Amniotic stem cell (primary cell): ENCODE results near the gene DUSP23.
A peak's percentile ranks its signal among the peaks of the same experiment; 100 is the strongest.

Experiments
- DNase-seq: peaks from one replicate; lab custom pipeline; 2025; lab: John Stamatoyannopoulos, UW

The DUSP23 gene

DNA sequence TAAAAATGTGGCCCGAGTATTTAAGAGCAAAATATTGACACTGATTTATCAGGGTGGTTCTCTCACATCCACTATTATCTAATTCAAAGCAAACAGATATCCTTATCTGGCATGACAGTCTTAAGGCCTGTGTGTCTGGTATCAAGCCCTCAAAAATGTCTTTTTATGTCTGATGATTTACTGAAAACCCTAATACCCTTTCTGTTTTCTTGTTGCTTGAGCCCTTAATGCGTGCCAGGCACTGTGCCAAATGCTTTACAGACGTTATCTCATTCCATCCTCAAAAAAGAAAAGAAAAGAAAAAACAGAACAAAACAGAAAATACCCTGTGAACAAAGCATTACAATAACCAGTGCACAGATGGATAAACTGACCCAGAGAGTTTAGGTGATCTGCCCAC, 5.7 kb downstream of the DUSP23 start:
- no peak for DNase-seq

DNA sequence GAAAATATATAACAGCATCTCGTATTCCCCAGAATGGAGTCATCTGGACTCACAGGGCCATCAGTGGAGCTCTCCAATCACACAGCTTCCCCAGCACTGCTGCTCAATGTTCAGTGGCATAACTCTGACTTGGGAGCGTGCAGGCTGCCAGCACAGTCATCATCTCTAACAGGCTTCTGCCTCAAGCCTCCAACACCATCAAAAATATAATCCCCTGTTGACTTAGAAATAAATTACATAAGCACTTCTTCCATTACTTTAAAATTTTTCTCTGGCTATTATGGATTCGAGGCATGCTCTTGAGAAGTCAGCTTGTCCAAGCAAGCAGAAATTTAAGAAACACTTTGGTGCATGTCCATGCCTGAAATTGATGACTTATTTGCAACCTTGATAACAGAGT, 6.2 kb downstream of the DUSP23 start:
- no peak for DNase-seq

DNA sequence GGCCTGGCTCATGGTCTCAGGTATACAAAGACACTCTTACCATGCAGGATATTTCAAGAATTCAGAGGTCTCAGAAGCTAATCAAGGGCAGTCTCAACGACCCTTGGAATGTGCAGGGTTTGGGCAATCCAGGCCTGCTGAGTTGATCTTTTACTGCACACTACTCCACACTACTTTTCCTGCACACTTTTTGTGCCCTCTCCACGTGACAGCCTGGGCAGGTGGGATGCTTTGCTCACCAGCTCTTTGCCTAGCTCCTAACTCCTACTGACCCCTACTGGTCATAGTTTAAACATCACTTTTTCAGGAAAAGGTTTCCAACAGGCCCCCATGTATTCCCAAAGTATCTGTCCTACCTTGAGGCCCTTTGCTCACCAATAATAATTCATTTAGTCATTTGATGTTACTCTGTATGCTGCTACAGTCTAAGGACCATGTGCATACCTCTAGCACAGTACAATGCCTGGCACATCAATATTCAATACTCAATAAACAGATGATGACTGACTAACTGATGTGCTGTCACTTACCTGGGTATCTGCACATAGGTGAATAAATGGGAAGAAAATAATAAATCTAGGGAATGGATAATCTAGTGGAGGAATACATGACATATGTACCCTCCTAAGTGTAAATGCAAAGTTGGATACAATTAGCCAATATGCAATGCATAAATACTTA, 9.6 kb downstream of the DUSP23 start:
- no peak for DNase-seq

DNA sequence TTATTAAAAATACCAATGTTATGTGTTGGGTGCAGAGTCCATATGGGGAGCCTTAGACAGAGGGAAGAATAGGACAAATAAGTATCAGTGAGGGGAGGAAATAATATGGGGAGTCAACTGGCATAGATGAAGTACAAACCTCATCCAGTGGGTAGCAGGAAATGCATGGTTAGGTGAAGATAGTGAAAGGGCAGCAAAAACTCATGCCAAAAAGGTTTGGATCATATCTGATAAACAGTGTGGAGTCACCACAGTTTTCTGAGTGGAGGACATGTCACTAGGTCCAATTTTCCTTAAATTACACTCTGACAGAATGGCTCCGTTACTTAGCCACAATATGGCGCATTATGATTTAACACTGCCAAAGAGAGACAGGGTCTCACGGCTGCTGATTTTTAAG, 10.3 kb downstream of the DUSP23 start:
- DNase-seq, result no peak

DNA sequence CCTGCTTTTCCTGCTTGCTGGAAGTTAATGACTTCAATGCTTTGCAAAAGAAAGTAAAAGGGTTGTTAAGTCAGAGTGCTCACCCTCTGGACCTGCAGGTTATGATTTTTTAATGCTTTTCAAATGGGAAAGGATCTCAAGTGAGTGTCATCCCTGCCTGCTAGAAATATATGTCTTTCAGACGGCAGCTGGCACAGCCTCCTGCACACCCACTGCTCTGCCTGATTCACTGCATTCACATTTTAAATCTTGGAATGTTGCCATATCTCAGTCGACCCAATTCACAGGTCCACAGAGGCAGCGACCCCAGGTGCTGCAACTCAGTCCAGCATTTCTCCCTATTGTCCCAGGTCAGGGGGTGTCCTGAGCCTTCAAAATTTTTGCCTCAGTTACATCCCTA, 10.7 kb downstream of the DUSP23 start:
- DNase-seq, result no peak

DNA sequence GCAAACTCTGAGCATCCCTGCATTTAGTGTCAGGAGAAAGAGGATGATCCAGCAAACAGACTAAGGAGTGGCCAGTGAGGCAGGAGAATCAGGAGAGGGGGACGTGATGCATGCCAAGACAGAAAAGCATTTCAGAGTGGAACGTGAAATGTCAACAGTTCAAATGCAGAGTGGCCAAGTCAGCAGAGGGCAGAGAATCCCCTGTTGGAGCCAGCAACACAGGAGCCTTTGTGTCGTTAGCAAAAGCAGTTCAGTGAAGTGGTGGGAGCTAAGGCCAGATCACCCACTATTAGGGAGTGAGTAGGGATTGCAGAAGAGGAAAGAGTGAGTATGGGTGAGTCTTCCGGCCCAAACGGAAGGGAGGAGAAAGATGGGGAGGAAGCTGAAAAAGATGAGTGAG, 14.8 kb downstream of the DUSP23 start:
- no peak for DNase-seq

DNA sequence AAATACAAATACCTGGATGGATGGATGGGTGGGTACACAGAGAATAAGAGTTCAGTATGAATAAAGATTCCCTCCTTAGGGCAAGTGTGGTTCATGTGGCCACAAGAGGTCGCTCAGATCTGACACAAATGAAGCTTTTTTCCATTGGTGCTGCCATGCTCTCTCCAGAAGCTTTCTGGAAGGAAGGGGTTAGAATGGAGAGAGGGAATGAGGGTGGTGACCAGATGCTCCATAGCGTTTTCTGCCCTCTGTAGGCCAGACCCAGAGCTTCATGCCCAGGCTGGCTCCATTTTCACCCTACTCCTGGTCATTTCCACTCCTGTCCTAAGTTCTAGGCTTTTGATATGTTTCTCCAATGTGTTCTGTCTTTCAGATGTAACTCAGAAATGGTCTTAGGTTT, 18.1 kb downstream of the DUSP23 start:
- peak; percentile 82 for DNase-seq

DNA sequence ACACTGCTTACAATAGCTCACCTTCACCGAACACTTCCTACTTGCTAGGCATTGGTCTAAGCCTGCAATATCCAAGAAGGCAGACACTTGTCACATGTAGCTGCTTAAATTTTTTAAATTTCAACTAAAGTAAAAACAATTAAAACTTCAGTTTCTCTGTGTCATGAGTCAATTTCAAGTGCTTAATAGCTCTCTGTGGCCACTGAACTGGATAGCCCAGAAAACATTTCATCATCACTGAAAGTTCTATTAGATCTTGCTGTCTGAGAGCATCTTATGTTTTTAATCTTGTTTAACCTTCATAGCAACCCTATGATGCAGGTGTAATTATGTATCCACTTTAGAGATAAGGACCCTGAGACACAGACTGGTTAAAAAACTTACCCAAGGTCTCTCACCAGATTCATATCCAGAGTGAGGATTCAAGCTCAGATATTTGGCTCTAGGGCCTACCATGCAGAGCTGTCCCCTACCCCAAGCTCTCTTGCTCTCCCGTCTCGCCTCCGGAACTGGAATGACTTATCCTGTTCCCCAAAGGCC, 18.8 kb downstream of the DUSP23 start:
- DNase-seq, result no peak

DNA sequence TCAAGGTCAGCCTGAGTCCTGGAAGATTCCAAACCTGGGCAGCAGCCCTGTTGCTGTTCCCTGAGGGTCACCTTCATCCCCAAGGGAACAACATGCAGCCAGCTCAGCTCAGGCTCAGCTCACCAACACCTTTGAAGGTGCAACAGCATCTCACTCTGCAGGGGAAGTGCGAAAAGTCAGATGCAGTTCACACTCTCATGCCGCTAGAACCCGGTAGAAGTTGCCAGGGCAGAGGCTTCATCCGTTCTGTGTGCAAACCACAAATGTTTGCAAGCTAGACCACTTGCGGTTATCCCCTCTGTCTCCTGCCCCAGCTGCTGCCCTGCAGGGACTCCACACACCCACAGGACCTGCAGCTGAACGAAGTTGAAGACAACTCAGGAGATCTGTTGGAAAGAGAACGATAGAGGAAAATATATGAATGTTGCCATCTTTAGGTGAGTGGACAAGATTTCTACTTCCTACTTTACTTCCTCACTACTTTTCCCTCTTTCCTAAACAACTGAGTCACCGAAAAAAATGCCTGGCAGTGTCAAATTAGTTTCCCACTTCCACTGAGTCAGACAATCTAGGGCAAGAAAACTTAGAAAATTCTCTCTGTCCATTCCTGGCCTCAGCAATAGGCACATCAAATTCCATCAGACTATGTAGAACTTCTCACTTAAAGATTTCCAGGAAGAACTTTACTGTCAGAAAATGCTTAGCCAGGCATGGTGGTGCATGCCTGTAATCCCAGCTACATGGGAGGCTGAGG, 19.6 kb downstream of the DUSP23 start:
- no peak for DNase-seq

DNA sequence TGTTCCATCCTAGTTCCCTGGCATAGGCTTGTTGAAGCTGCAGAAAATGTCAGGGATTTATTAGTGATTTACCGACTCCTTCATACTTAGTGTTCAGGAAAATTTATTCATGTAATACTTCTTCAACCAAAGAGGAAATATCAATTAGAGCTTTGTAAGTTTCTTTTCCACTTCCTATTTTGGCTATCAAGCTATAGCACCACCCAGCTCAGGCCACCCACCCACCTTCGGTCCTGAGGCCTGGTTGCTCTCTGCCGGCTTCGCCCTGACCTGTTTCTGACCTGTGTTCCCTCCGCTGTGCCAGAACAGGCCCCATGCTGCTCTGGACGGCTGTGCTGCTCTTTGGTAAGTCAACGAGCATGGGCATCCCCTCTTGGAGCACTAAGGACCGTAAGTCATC, 21.3 kb downstream of the DUSP23 start, which contains the start of gene FCRL6:
Gene FCRL6, plus strand, starts transcription at position 250 of the 400 bp plus-strand sequence. Its CDS starts 65 bp downstream, at position 315.
- DNase-seq, result no peak

DNA sequence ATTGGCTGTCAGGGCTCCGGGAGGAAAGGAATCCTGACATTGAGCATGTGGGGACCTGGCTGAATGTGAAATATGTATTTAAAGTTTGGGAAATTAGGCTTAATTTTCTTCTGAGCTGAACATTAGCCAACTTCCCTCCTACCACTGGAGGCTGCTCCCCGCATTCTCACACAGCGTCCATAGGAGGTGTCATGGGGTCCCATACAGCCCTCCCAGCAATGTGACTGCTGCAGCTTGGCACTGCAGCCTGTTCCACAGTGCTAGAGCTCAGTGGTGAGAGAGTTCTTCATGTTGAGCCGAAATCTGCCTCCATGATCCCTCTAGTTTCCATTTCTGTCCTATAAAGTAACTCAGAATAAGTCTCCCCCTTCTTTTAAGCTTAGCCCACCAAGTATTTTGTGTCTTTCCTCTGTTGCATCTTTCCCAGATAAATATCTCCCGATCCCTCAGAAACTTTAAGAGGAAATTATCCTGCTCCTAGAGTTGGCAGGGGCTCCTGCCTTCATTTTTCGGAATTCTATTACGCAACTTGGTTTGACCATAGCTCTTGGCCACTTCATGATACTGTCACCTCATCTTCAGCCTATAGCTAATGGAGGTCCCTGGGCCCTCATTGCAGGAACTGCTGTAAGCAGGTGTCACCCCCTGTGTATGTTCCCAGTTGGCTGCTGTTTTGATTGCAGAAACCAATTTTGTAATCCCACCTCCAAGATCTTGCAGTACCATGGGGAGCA, 23.4 kb downstream of the DUSP23 start:
- DNase-seq, result no peak

DNA sequence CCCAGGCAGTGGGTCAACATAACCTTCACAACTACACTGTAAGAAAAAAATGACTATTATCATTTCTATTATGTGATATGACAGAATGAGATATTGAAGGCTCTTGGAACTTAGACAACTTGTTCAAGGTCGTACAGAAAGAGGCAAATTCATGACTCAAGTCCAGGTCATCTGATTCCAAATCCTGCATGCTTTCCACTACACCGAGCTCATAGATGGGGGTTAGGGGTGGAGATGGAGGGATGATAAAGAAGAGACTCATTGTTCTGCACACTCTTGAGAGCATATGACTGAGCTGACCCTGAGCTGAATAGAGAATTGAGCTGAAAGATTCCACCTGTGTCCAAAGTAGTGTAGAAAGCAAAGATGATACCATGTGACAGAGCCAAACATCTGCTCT, 24.2 kb downstream of the DUSP23 start:
- DNase-seq, result no peak

DNA sequence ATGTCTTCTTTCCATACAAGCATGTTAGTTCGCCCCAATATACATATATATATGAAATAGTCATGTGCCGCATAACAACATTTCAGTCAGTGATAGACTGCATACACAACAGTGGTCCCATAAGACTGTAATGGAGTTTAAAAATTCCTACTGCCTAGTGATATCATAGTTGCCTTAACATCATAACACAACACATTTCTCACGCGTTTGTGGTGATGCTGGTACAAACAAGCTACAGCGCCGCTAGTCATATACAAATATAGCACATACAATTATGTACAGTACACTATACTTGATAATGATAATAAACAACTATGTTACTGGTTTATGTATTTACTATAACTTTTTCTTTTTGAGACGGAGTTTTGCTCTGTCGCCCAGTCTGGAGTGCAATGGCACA, 35.2 kb downstream of the DUSP23 start:
- DNase-seq, result no peak

DNA sequence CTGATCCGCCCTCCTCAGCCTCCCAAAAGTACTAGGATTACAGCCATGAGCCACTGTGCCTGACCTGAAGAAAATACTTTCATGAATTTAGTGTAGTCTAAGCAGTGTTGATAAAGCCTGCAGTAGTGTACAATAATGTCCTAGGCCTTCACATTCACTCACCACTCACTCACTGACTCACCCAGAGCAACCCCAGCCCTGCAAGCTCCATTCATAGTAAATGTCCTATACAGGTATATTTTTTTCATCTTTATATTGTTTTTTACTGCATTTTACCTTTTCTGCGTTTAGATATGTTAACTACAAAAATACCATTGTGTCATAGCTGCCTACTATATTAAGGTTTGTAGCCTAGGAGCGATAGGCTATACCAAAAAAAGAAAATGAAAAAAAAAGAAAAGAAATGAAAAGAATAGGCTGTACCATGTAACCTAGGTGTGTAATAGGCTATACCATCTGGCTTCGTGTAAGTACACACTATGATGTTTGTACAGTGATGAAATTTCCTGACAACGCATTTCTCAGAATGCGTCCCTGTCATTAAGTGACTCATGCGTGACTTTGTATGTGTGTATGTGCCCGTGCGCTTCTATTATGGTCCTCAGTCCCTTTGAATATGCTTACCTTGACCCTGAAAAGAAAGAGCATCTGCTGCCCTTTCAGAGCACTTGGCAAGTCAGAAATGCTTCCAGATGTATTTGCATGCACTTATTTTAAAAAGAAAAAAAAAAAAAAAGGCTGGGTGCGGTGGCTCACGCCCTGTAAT, 36.7 kb downstream of the DUSP23 start:
- DNase-seq, result no peak

DNA sequence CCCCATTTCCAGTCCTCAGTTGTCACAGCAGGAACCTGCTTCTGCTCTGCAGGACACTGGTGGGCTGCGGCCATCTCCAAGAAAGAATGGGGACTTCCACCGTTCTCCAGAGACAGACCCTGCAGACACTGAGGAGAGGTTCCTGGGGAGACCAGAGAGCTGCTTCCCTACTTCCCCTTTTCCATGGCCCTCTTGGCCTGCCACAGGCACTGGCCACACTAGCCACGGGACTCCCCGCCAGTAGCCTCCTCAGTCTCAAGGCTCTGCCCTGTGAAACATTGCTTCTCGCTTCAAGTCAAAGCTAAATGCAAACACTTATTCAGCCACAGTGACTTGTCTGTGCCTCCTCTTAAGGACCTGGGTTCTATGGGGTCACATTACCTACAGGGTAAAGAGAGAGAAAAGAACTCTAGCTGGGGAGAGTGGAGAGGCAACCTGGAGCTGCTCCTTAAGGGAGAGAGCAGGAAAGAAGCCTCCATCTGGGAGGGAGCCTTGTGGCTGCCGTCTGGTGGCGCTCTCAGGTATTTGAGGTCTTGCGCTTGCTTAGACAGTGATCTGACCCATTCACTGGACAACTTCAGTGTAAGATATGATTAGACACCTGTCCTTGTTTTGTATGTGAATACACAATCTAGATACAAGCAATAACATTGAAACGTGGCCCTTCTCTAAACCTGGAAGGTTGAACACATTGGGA, 40.6 kb downstream of the DUSP23 start:
- DNase-seq, result no peak

DNA sequence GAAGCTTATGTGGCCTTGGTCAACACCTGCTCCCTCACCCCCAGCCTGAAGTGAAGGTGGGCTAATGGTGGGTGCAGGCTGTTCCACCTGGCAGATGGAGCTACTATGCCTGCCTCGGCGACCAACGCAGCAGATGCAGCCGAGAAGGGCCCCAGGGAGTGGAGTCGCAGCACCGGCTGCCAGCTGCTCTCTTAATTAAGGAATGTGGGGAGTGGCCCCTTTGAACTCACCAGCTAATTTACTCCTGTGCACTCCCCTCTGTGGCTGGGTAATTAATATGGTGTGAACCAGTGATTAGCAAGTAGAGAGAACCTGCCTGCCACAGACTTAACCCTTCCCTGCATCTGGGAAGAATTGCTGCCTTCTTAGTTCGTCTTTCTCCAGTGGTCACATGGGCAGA, 42.6 kb downstream of the DUSP23 start:
- DNase-seq, result no peak

DNA sequence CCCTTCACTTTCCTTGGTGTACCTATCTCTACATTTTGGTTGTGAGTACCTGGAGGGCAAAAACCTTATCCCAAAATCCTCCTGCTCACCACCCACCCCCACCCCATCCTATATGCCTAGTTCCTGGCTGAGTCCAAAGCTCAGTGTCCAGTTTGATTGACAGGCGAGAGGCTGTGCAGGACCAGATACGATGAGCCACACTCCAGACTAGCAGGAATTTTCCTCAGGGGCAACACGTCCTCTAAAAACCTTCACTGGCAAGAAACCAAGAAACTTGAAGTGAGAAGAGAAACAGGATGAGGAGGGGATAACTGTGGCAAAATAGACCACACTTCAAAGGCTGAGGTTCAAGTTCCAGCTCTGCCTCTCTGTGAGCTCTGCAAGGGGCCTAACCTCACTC, 44.8 kb downstream of the DUSP23 start:
- DNase-seq, result no peak

DNA sequence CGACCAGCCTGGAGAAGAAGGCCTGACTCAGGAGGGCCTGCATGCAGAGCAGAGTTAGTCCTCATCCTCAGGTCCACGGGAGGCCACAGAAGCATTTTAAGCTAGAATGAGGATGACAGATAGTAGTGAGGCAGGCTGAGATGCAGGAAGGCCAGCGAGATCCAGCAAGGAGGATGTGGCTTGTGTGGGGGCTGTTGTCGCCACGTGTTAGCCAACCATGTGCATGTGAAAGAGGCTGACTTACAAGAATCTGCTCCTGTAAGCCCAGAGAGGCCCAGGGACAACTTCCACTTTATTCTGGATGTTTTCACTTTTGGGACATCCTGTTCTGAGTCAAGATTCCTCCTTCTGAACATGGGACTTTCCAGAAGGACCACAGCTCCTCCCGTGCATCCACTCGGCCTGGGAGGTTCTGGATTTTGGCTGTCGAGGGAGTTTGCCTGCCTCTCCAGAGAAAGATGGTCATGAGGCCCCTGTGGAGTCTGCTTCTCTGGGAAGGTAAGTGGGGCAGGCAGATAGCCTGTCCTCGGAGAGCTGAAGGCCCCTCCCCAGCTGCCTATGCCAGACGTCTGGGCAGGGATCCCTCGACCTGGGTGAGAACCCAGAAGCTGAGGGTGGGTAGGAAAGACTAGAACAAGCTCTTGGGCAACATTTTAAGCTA, 45.8 kb downstream of the DUSP23 start, which contains the start of gene SLAMF8:
Gene SLAMF8, plus strand, starts transcription at position 433 of the 661 bp plus-strand sequence. Its CDS starts 26 bp downstream, at position 459.
- no peak for DNase-seq

DNA sequence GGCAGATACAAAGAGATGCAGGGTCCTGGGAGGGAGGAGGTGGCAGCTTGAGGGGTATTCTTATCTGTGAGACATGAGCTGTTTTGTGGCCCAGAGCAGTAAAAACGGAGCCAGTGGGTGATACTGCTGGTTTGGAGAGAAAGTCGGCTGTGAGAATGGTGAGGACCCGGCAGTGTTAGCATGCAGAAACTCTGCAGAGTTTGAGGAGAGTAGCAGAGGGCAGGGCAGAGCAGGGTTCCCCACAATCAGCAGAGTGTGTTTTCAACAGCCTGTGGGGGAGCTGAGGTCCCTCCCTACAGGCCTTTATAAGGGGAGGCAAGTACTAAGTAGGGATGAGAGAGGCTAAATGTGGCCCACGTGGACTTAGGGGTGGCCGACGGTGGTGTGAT, 46.3 kb downstream of the DUSP23 start:
- DNase-seq, result no peak

DNA sequence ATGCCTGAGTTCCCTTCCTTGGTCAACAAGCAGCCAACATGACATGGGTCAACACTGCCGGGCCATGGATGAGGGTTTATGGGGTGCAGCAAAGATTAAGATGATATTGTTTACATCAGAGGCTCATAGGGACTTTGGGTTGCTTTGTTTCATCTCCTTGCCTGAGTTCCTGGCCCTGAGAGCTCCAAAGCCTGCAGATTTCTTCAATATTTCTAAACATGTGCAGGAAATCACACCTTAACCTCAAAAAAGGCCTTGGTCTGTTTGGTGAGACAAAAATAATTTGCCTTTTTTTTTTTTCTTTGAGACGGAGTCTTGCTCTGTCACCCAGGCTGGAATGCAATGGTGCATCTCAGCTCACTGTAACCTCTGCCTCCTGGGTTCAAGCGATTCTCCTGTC, 46.8 kb downstream of the DUSP23 start:
- DNase-seq, result no peak

DNA sequence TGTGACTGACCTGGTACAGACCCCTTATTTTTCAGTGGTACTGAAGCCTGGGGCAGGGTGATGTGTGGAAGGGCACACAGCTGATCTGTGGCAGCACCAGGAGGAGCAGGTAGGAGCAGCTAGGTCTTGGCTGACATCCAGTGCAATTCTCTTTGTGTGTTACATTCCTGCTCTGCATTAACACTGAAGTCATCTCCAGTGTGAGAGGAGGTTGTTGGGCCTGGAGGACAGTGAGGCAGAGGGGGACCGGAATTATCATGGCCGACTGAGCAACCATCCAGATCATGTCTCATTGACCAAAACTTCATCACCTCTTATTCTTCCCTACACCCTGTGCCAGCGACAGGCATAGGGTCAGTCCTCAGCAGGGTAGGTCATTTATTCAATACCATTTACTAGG, 47.4 kb downstream of the DUSP23 start:
- DNase-seq, result no peak
